SK-N-SH treated with all-trans-retinoic acid at 6 μM for 48 hours (cell line): Measurements from ENCODE around the gene FER.
"Not testable (repeated sequence)": the region's sequence is repeated elsewhere in the genome, so short reads cannot be mapped to it uniquely, and the experiment has no call there.

Experiments used
- ARNTL ChIP-seq: fragments of 450-650 bp; formaldehyde crosslinking; IDR thresholded peaks from 2 replicates; pipeline ENCODE4 v1.5.0; 2020; ENCODE audit warnings: low read depth, mild to moderate bottlenecking, moderate library complexity, borderline replicate concordance
- ISL1 ChIP-seq: fragments of 250-450 bp; sonication (Bioruptor Pico); IDR thresholded peaks from 2 replicates; pipeline ENCODE4 v2.1.2; 2022; ENCODE audit warnings: mild to moderate bottlenecking, moderate library complexity
- PATZ1 ChIP-seq: fragments of 250-450 bp; sonication (Bioruptor Pico); IDR thresholded peaks from 2 replicates; pipeline ENCODE4 v1.8.0; 2020; ENCODE audit warnings: mild to moderate bottlenecking, moderate library complexity, borderline replicate concordance
- RARB ChIP-seq: fragments of 250-450 bp; sonication (Bioruptor Pico); IDR thresholded peaks from 2 replicates; pipeline ENCODE4 v1.8.0; 2021; ENCODE audit warnings: mild to moderate bottlenecking, moderate library complexity
- TOX ChIP-seq: fragments of 250-450 bp; sonication (Bioruptor Pico); IDR thresholded peaks from 2 replicates; pipeline ENCODE4 v1.8.0; 2021; ENCODE audit warnings: mild to moderate bottlenecking, moderate library complexity, borderline replicate concordance
- ZNF565 ChIP-seq: fragments of 450-650 bp; formaldehyde crosslinking; conservative IDR thresholded peaks from 2 replicates; pipeline ENCODE4 v1.5.0; 2020; ENCODE audit warnings: low read depth, mild to moderate bottlenecking, moderate library complexity
- ZNF8 ChIP-seq: fragments of 450-650 bp; formaldehyde crosslinking; IDR thresholded peaks from 2 replicates; pipeline ENCODE4 v1.5.0; 2020; ENCODE audit warnings: mild to moderate bottlenecking, moderate library complexity
- TF ChIP-seq, protein P1 (sequence below): fragments of 250-450 bp; sonication (Bioruptor Pico); IDR thresholded peaks from 2 replicates; pipeline ENCODE4 v1.5.1; 2020; ENCODE audit warnings: low read depth, mild to moderate bottlenecking, moderate library complexity

GRCh38 chr5:109025729-109026128, 278.0 kb downstream of the FER start:
- TF ChIP-seq ZNF8; ZNF565 (CRISPR knock-in tag); PATZ1 (CRISPR knock-in tag); ISL1 (CRISPR knock-in tag); RARB (CRISPR knock-in tag); TOX (CRISPR knock-in tag); ARNTL (CRISPR knock-in tag): not testable (repeated sequence)
- TF ChIP-seq, protein P1, sequence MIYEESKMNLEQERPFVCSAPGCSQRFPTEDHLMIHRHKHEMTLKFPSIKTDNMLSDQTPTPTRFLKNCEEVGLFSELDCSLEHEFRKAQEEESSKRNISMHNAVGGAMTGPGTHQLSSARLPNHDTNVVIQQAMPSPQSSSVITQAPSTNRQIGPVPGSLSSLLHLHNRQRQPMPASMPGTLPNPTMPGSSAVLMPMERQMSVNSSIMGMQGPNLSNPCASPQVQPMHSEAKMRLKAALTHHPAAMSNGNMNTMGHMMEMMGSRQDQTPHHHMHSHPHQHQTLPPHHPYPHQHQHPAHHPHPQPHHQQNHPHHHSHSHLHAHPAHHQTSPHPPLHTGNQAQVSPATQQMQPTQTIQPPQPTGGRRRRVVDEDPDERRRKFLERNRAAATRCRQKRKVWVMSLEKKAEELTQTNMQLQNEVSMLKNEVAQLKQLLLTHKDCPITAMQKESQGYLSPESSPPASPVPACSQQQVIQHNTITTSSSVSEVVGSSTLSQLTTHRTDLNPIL (CRISPR knock-in tag) = not testable (repeated sequence)
